SJCRH30 (cell line): ENCODE results near the gene SPINT2. TPM values are rescaled to one million over a fixed set of nuclear protein-coding genes. Genes with fewer than 3 reads are reported as not detected.
A peak's percentile ranks its signal among the peaks of the same experiment; 100 is the strongest.
"Not testable (repeated sequence)": the region's sequence is repeated elsewhere in the genome, so short reads cannot be mapped to it uniquely, and the experiment has no call there.

ENCODE experiments used
- DNase-seq, 2 experiments: peaks; one replicate each; pipeline ENCODE4 v3.0.0-alpha.2; 2015 to 2020
- H3K27ac ChIP-seq: fragments of 250-450 bp; sonication (Bioruptor Pico); 2 replicates; pipeline ENCODE4 v1.5.1; 2020; ENCODE audit warnings: mild to moderate bottlenecking, moderate library complexity
- H3K27me3 ChIP-seq: fragments of 250-450 bp; sonication (Bioruptor Pico); 2 replicates; pipeline ENCODE4 v1.5.1; 2020; ENCODE audit warnings: mild to moderate bottlenecking, moderate library complexity
- H3K36me3 ChIP-seq: fragments of 250-450 bp; sonication (Bioruptor Pico); 2 replicates; pipeline ENCODE4 v1.5.1; 2020; ENCODE audit warnings: mild to moderate bottlenecking, moderate library complexity
- H3K4me1 ChIP-seq: fragments of 250-450 bp; sonication (Bioruptor Pico); 2 replicates; pipeline ENCODE4 v1.5.1; 2020; ENCODE audit warnings: mild to moderate bottlenecking, moderate library complexity
- H3K4me3 ChIP-seq: fragments of 250-450 bp; sonication (Bioruptor Pico); 2 replicates; pipeline ENCODE4 v1.5.1; 2020; ENCODE audit warnings: mild to moderate bottlenecking, moderate library complexity
- H3K9me3 ChIP-seq: fragments of 250-450 bp; sonication (Bioruptor Pico); replicated peaks from 2 replicates; pipeline ENCODE4 v1.5.1; 2020; ENCODE audit warnings: mild to moderate bottlenecking, moderate library complexity
- total RNA-seq: library from RNA; depleted of rRNA; stranded (reverse); fragments of >200 nt; shearing (Covaris generic); gene quantifications from 2 replicates; pipeline ENCODE4 v1.2.3, GENCODE V29; 2014; rRNA removed

The SPINT2 gene, protein sequence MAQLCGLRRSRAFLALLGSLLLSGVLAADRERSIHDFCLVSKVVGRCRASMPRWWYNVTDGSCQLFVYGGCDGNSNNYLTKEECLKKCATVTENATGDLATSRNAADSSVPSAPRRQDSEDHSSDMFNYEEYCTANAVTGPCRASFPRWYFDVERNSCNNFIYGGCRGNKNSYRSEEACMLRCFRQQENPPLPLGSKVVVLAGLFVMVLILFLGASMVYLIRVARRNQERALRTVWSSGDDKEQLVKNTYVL
- total RNA-seq = 0.38 and 0.45 TPM in 2 replicates

DNA sequence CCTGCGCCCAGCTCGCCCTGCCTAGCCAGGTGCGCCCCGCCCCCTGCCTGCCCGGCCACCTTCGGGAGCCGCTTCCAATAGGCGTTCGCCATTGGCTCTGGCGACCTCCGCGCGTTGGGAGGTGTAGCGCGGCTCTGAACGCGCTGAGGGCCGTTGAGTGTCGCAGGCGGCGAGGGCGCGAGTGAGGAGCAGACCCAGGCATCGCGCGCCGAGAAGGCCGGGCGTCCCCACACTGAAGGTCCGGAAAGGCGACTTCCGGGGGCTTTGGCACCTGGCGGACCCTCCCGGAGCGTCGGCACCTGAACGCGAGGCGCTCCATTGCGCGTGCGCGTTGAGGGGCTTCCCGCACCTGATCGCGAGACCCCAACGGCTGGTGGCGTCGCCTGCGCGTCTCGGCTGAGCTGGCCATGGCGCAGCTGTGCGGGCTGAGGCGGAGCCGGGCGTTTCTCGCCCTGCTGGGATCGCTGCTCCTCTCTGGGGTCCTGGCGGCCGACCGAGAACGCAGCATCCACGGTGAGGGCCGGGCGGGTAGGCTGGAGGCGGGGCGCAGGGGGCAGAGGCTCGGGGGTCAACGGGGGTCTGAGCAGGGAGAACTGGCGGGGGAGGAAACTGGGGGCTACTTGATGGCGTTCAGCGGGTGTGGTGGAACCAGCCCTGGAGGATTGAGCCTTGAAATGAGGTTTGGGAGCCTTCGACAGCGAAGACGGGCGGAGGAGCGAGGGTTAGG, at the start of gene SPINT2:
SPINT2 (plus strand) TSS at position 88 of the 727 bp plus-strand sequence; CDS start at position 408, 320 bp downstream.
- no peaks in the 10 kb centered on the region for H3K27me3 ChIP-seq
- H3K36me3 ChIP-seq = no peaks in the 10 kb centered on the region
- no peaks in the 10 kb centered on the region for H3K9me3 ChIP-seq
- no peak within 1 kb of the TSS for H3K4me3 ChIP-seq
- peak within 1 kb of the TSS; percentile 4; the same call in 1 of the 2 replicates for H3K27ac ChIP-seq
- H3K4me1 ChIP-seq = peaks cover 39% of the 10 kb centered on the region
- no peak for DNase-seq

GRCh38 chr19:38216785-38217641, 47.4 kb upstream of the SPINT2 start:
- no peak for DNase-seq
- Histone ChIP-seq H3K27me3 (no peaks in the 10 kb centered on the region), H3K27ac (no peak overlapping the region), H3K4me3 (no peak overlapping the region), H3K36me3 (peaks cover 15% of the 10 kb centered on the region), H3K9me3 (no peaks in the 10 kb centered on the region), H3K4me1 (no peaks in the 10 kb centered on the region; the same call in 1 of the 2 replicates)

GRCh38 chr19:38218204-38218603, 46.2 kb upstream of the SPINT2 start:
- no peaks in the 10 kb centered on the region for H3K9me3 ChIP-seq
- DNase-seq = no peak
- H3K27ac ChIP-seq = no peak overlapping the region
- H3K36me3 ChIP-seq = peaks cover 15% of the 10 kb centered on the region
- no peak overlapping the region for H3K4me3 ChIP-seq
- no peaks in the 10 kb centered on the region for H3K27me3 ChIP-seq
- H3K4me1 ChIP-seq = no peaks in the 10 kb centered on the region; the same call in none of the 2 replicates

GRCh38 chr19:38219221-38219620, 45.2 kb upstream of the SPINT2 start:
- H3K4me3 ChIP-seq = no peak overlapping the region
- no peak for DNase-seq
- H3K27me3 ChIP-seq = no peaks in the 10 kb centered on the region
- peaks cover 15% of the 10 kb centered on the region for H3K36me3 ChIP-seq
- no peak overlapping the region for H3K27ac ChIP-seq
- no peaks in the 10 kb centered on the region for H3K9me3 ChIP-seq
- no peaks in the 10 kb centered on the region; the same call in none of the 2 replicates for H3K4me1 ChIP-seq

- Histone ChIP-seq H3K36me3 (peaks cover 7% of the 10 kb centered on the region), H3K27ac (no peak overlapping the region), H3K4me3 (no peak overlapping the region), H3K9me3 (no peaks in the 10 kb centered on the region), H3K4me1 (no peaks in the 10 kb centered on the region; the same call in 1 of the 2 replicates), H3K27me3 (no peaks in the 10 kb centered on the region)
- DNase-seq = no peak
Observed at GRCh38 chr19:38221421-38221820, 43.0 kb upstream of the SPINT2 start.

GRCh38 chr19:38221919-38222830, 42.2 kb upstream of the SPINT2 start:
- no peaks in the 10 kb centered on the region; the same call in 1 of the 2 replicates for H3K4me1 ChIP-seq

GRCh38 chr19:38223119-38223523, 41.3 kb upstream of the SPINT2 start:
- no peak overlapping the region for H3K27ac ChIP-seq

More at GRCh38 chr19:38221919-38222830, 42.2 kb upstream of the SPINT2 start:
- Histone ChIP-seq H3K36me3 (peaks cover 7% of the 10 kb centered on the region), H3K9me3 (no peaks in the 10 kb centered on the region), H3K4me3 (no peak overlapping the region), H3K27ac (no peak overlapping the region), H3K27me3 (no peaks in the 10 kb centered on the region)
- DNase-seq = no peak

GRCh38 chr19:38223617-38224013, 40.8 kb upstream of the SPINT2 start:
- no peaks in the 10 kb centered on the region; the same call in 1 of the 2 replicates for H3K4me1 ChIP-seq
- peak overlapping the region; percentile 64 for H3K4me3 ChIP-seq
- H3K36me3 ChIP-seq = no peaks in the 10 kb centered on the region
- no peaks in the 10 kb centered on the region for H3K27me3 ChIP-seq
- no peaks in the 10 kb centered on the region for H3K9me3 ChIP-seq
- no peak overlapping the region; the same call in 1 of the 2 replicates for H3K27ac ChIP-seq
- DNase-seq = peak in 1 of 2 experiments; percentile 36

More at GRCh38 chr19:38223119-38223523, 41.3 kb upstream of the SPINT2 start:
- no peaks in the 10 kb centered on the region for H3K27me3 ChIP-seq
- no peak for DNase-seq
- H3K9me3 ChIP-seq = no peaks in the 10 kb centered on the region
- peaks cover 4% of the 10 kb centered on the region; the same call in 1 of the 2 replicates for H3K36me3 ChIP-seq
- H3K4me3 ChIP-seq = peak overlapping the region; percentile 64
- no peaks in the 10 kb centered on the region; the same call in 1 of the 2 replicates for H3K4me1 ChIP-seq

DNA sequence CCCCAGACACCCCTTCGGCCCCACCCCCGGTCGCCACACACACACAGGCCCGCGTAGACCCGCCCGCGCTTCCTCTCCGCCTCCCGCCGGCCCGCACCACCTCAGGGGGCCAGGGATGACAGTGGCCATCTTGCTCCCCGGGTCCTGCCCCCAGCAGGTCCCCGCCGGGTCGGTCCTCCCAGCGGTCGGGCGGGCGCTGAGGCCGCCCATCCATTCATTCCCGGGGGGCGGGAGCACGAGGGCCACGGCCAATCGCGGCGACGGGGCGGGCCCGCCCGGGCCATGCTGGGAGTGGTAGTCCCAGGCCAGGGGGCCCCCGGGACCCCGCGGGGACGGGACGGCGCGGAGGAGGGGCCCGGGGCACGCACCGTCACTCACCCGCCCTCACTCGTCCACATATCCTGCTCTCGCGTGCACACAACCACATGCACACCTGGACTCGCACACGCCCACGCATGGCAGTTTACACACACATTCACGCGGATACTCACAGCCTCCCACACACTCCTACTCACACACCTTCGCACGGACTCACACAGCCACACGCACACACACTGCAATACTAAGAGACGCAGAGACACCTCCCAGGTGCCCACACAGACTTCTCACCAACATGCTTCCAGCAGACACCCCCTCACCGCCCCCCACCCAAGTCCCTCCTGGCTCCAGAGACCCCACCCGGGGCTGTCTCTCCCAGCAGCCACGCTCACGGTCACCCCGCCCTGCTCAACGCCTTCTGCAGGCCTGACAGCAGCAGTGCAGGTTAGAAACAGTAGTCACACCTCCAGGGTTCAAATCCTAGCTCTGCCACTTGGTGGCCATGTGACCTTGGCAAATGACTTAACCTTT, 40.1 kb upstream of the SPINT2 start, which contains the start of gene DPF1:
DPF1 (minus strand) TSS at position 209 of the 849 bp plus-strand sequence; CDS start at position 129, 80 bp downstream.
- peak; percentile 94 to 95 for DNase-seq

GRCh38 chr19:38224863-38225218, 39.5 kb upstream of the SPINT2 start:
- not testable (repeated sequence) for H3K4me3 ChIP-seq, H3K4me1 ChIP-seq, H3K36me3 ChIP-seq, DNase-seq, H3K9me3 ChIP-seq, H3K27ac ChIP-seq, H3K27me3 ChIP-seq

More for the DNA sequence above, 40.1 kb upstream of the SPINT2 start, which contains the start of gene DPF1:
- H3K4me1 ChIP-seq = no peaks in the 10 kb centered on the region; the same call in 1 of the 2 replicates
- no peaks in the 10 kb centered on the region for H3K36me3 ChIP-seq
- H3K4me3 ChIP-seq = peak within 1 kb of the TSS; percentile 64
- no peak within 1 kb of the TSS; the same call in 1 of the 2 replicates for H3K27ac ChIP-seq
- H3K9me3 ChIP-seq = no peaks in the 10 kb centered on the region
- no peaks in the 10 kb centered on the region for H3K27me3 ChIP-seq

DNA sequence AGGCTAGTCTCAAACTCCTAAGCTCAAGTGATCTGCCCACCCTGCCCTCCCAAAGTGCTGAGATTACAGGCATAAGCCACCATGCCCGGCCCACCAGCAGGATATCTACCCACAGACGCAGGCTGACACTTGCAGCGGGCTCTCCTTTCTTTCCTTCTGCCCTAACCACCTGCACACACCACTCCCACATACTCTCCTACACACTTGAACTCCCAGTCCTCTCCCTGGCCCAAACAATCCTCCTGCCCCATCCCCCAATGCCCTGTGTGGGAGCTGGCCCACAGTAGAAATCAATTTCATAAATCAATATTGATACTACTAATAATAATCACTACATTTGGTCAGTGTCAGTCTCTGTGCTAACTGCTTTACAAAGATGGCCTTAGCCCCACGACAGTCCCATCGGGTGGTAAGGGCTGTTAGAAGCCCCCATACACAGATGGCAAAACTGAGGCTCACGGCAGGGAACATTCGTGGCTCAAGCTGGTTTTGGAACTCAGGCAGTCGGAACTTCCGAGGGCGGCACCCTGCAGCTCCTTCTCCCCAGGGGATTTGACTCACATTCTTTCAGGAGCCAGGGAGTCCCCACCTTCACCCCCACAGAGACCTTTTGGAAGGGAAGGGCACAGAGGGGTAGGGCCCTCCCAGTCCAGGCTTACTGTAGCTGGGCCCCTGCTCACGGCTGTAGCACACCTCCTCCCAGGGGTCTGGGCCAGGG, 36.9 kb upstream of the SPINT2 start:
- no peaks in the 10 kb centered on the region for H3K27me3 ChIP-seq
- H3K4me3 ChIP-seq = no peak overlapping the region; the same call in 1 of the 2 replicates
- no peaks in the 10 kb centered on the region for H3K9me3 ChIP-seq
- no peak for DNase-seq
- H3K4me1 ChIP-seq = no peaks in the 10 kb centered on the region; the same call in 1 of the 2 replicates
- no peak overlapping the region for H3K27ac ChIP-seq
- no peaks in the 10 kb centered on the region for H3K36me3 ChIP-seq

DNA sequence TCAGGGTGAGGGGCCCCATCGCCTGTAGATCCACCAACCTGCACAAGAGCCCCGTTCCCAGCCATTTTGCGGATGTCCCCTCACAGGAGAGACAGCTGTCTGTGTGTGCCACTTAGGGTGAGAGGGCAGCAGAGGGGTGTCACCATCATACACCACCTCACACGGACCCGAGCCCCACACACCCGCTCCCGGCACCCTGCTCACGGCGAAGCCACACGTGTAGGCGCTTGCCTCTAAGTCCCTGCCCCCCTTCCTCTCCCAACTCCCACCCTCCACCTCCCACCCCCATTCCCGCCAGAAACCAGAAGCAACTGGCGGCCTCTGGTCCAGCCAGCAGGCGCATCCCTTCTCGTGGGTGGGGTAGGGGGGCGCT, 36.4 kb upstream of the SPINT2 start:
- H3K27me3 ChIP-seq = no peaks in the 10 kb centered on the region
- no peaks in the 10 kb centered on the region; the same call in 1 of the 2 replicates for H3K4me1 ChIP-seq
- H3K9me3 ChIP-seq = no peaks in the 10 kb centered on the region

More for the DNA sequence above, 36.4 kb upstream of the SPINT2 start:
- Histone ChIP-seq H3K36me3 (no peaks in the 10 kb centered on the region), H3K4me3 (peak overlapping the region; percentile 15; the same call in 1 of the 2 replicates), H3K27ac (no peak overlapping the region)
- DNase-seq = peak in 1 of 2 experiments; percentile 41
